T-cell (primary cell): ENCODE measurements around the gene RNF215. TPM values are rescaled to one million over a fixed set of nuclear protein-coding genes. Genes with fewer than 3 reads are reported as not detected.

ENCODE experiments used
- ATAC-seq, 4 experiments: fragments of 200-7000 bp in 3 of 4; fragments of 150-1000 bp in 1 of 4; cut with Tn5 transposase; replicated peaks in 1 of 4; 1 replicate in 3 of 4; 2 replicates in 1 of 4; pipeline ENCODE4 v1.10.0; 2021; ENCODE audit warnings: moderate library complexity in 3 of 4, mild to moderate bottlenecking in 2 of 4, moderate number of reproducible peaks in 1 of 4
- CTCF ChIA-PET, 2 donors: fragments of 300-600 bp; sonication (Branson Sonifier 250); formaldehyde crosslinking; loops; one replicate each; lab custom pipeline; 2022; ENCODE audit warnings: antibody characterized with exemption in 2 of 2; lab: Charles Lee
- POLR2A ChIA-PET, 2 donors: fragments of 300-600 bp; sonication (Branson Sonifier 250); formaldehyde crosslinking; loops; one replicate each; lab custom pipeline; 2022; ENCODE audit warnings: antibody characterized with exemption in 2 of 2; lab: Charles Lee
- DNase-seq, 35 experiments: peaks; one replicate each; pipeline versions ENCODE4 v3.0.0 to v3.0.0-alpha.2; 2013 to 2023
- H3K27ac ChIP-seq: one replicate; pipeline ENCODE4 v1.5.1; 2013; ENCODE audit warnings: low read length
- H3K27me3 ChIP-seq, 2 experiments: replicated peaks in 1 of 2; 1 replicate in 1 of 2; 2 replicates in 1 of 2; pipeline versions ENCODE4 v1.6.1 to v1.7.0; 2013; ENCODE audit warnings: low read length in 1 of 2, mixed read lengths in 1 of 2; ENCODE audit not compliant: control insufficient read depth in 2 of 2, insufficient read depth in 2 of 2; ENCODE audit errors: extremely low read depth in 1 of 2
- H3K36me3 ChIP-seq, 2 donors: 1 replicate in 1 of 2; 2 replicates in 1 of 2; pipeline versions ENCODE4 v1.6.1 to v1.7.0; 2013; ENCODE audit warnings: low read length in 1 of 2; ENCODE audit not compliant: control insufficient read depth in 2 of 2, insufficient read depth in 1 of 2; ENCODE audit errors: extremely low read depth in 1 of 2
- H3K4me1 ChIP-seq, 2 experiments: 1 replicate in 1 of 2; 2 replicates in 1 of 2; pipeline versions ENCODE4 v1.6.1 to v1.7.0; 2013; ENCODE audit warnings: low read length in 2 of 2, mixed read lengths in 1 of 2; ENCODE audit not compliant: insufficient read depth in 2 of 2, control insufficient read depth in 1 of 2; ENCODE audit errors: extremely low read depth in 1 of 2
- H3K4me3 ChIP-seq, 2 donors: 1 replicate in 1 of 2; 2 replicates in 1 of 2; pipeline versions ENCODE4 v1.5.1 to v1.7.0; 2013; ENCODE audit warnings: mild to moderate bottlenecking in 2 of 2, low read length in 1 of 2, moderate library complexity in 1 of 2; ENCODE audit not compliant: control insufficient read depth in 1 of 2; ENCODE audit errors: extremely low read depth in 1 of 2
- H3K9me3 ChIP-seq: 2 replicates; pipeline ENCODE4 v1.7.0; 2013
- H3K27ac Mint-ChIP-seq, 2 donors: one replicate each; pipeline ENCODE4 v1.8.0; 2020 to 2021; ENCODE audit warnings: mild to moderate bottlenecking in 2 of 2, mixed read lengths in 2 of 2
- H3K27me3 Mint-ChIP-seq, 2 donors: one replicate each; pipeline ENCODE4 v1.8.0; 2021 to 2022; ENCODE audit warnings: mixed read lengths in 2 of 2
- H3K36me3 Mint-ChIP-seq: one replicate; pipeline ENCODE4 v1.8.0; 2021; ENCODE audit warnings: mixed read lengths
- H3K4me1 Mint-ChIP-seq, 3 donors: one replicate each; pipeline ENCODE4 v1.8.0; 2020 to 2022; ENCODE audit warnings: mixed read lengths in 3 of 3, mild to moderate bottlenecking in 1 of 3
- H3K4me3 Mint-ChIP-seq, 3 donors: one replicate each; pipeline ENCODE4 v1.8.0; 2020 to 2022; ENCODE audit warnings: mild to moderate bottlenecking in 3 of 3, mixed read lengths in 3 of 3, moderate library complexity in 3 of 3
- H3K9me3 Mint-ChIP-seq, 3 donors: one replicate each; pipeline ENCODE4 v1.8.0; 2020 to 2022; ENCODE audit warnings: mixed read lengths in 3 of 3
- WGBS: methylation state at CpG from one replicate; pipeline ENCODE4 v1.1.5; 2013; ENCODE audit warnings: missing lambda C conversion rate; ENCODE audit not compliant: insufficient coverage; 5-methylcytosine and 5-hydroxymethylcytosine counted together
- total RNA-seq, 35 experiments: library from RNA in 6 of 35; stranded (reverse) in 6 of 35; fragments of 120-200 nt in 1 of 35; gene quantifications; one replicate each; pipeline versions ENCODE4 v1.2.1 to v1.2.4 and lab custom pipeline; 2013 to 2026

Gene RNF215
- total RNA-seq, 5 donors from 2014 or later (not counting 1 experiment from before 2014, with no cell fraction given): 6.2 to 8.4 (median 6.3) TPM

DNA sequence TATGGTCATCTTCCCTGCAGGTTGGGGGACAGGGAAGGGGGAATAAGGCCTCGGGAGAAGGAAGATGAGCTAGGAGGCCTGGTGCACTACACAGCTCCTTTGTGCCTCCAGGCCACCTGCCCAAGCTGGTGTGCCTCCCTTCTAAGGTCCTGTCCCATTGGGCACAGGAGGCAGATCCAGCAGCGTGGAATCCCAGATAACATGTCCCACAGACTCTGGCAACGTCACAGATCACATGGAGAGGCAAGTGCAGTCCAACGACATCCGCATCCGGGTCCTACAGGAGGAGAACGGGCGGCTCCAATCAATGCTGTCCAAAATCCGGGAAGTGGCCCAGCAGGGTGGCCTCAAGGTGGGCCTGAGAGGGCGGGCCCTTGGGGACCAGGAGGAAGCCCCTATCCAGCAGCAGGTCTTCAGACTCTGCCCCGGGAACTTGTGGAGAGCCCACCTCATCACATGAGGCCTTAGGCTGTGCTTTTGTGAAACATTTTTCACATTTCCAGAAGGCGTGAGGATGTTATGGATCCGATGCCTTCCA lies 11.8 kb downstream of the RNF215 start:
- H3K9me3 ChIP-seq: no peaks in the 10 kb centered on the region
- H3K4me3 Mint-ChIP-seq: no peak overlapping the region
- H3K36me3 ChIP-seq: no peaks in the 10 kb centered on the region
- ATAC-seq: no peak
- H3K4me1 ChIP-seq: no peaks in the 10 kb centered on the region
- POLR2A ChIA-PET: interaction anchor here (0.5 kb wide), 2 partner anchors 18 to 49 kb away, joined by 3 to 8 read pairs; no protein-coding TSS in a partner anchor
- no peak overlapping the region for H3K4me3 ChIP-seq
- 92% methylated on average over 13 of the region's 13 CpGs for WGBS
- no peak for DNase-seq
- no peaks in the 10 kb centered on the region for H3K27me3 ChIP-seq
- H3K27ac ChIP-seq: no peak overlapping the region
- no peaks in the 10 kb centered on the region for H3K36me3 Mint-ChIP-seq
- no peak overlapping the region for H3K27ac Mint-ChIP-seq
- CTCF ChIA-PET: interaction anchor here in 1 of 2 donors (1.2 kb wide), 1 partner anchor 16 kb away, joined by 3 read pairs; no protein-coding TSS in a partner anchor
- no peaks in the 10 kb centered on the region for H3K27me3 Mint-ChIP-seq
- H3K4me1 Mint-ChIP-seq: no peaks in the 10 kb centered on the region
- H3K9me3 Mint-ChIP-seq: no peaks in the 10 kb centered on the region

- CTCF ChIA-PET: no interaction called here
- DNase-seq: no peak
- ATAC-seq: no peak
- H3K27ac ChIP-seq: no peak overlapping the region
- no peaks in the 10 kb centered on the region for H3K4me1 ChIP-seq
- no peaks in the 10 kb centered on the region for H3K27me3 ChIP-seq
- Mint-ChIP-seq H3K4me3 (no peak overlapping the region), H3K9me3 (no peaks in the 10 kb centered on the region), H3K36me3 (no peaks in the 10 kb centered on the region), H3K27me3 (no peaks in the 10 kb centered on the region), H3K4me1 (no peaks in the 10 kb centered on the region), H3K27ac (no peak overlapping the region)
- no peaks in the 10 kb centered on the region for H3K36me3 ChIP-seq
- H3K4me3 ChIP-seq: no peak overlapping the region
- POLR2A ChIA-PET: no interaction called here
- no peaks in the 10 kb centered on the region for H3K9me3 ChIP-seq
- 90% methylated on average over 33 of the region's 33 CpGs for WGBS
Measured at GRCh38 chr22:30373331-30374325, 13.6 kb downstream of the RNF215 start.

GRCh38 chr22:30372915-30373314 lies 14.3 kb downstream of the RNF215 start:
- Mint-ChIP-seq H3K4me3 (no peak overlapping the region), H3K36me3 (no peaks in the 10 kb centered on the region), H3K9me3 (no peaks in the 10 kb centered on the region), H3K27ac (no peak overlapping the region), H3K27me3 (no peaks in the 10 kb centered on the region), H3K4me1 (no peaks in the 10 kb centered on the region)
- H3K4me3 ChIP-seq: no peak overlapping the region
- POLR2A ChIA-PET: no interaction called here
- no peaks in the 10 kb centered on the region for H3K27me3 ChIP-seq
- DNase-seq (no peak), ATAC-seq (no peak)
- H3K36me3 ChIP-seq: no peaks in the 10 kb centered on the region
- no peaks in the 10 kb centered on the region for H3K9me3 ChIP-seq
- H3K4me1 ChIP-seq: no peaks in the 10 kb centered on the region
- CTCF ChIA-PET: no interaction called here
- 94% methylated on average over 5 of the region's 8 CpGs for WGBS
- H3K27ac ChIP-seq: no peak overlapping the region

DNA sequence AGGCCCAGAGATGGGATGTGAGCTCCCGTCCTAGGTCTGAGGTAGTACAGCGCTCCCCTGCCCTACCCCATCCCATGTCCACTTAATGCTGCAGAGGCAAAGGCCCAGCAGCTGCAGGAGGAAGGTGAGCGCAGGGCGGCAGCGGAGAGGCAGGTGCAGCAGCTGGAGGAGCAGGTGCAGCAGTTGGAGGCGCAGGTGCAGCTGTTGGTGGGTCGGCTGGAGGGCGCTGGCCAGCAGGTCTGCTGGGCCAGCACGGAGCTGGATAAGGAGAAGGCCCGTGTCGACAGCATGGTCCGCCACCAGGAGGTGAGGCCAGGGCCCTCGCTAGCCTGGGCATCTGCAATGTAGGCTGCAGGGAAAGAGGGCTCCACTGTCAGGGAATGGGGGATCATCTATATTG lies 15.2 kb downstream of the RNF215 start:
- Mint-ChIP-seq H3K4me3 (no peak overlapping the region), H3K9me3 (no peaks in the 10 kb centered on the region), H3K36me3 (no peaks in the 10 kb centered on the region), H3K27ac (no peak overlapping the region), H3K27me3 (no peaks in the 10 kb centered on the region), H3K4me1 (no peaks in the 10 kb centered on the region)
- Histone ChIP-seq H3K36me3 (no peaks in the 10 kb centered on the region), H3K4me1 (no peaks in the 10 kb centered on the region), H3K27me3 (no peaks in the 10 kb centered on the region), H3K4me3 (no peak overlapping the region), H3K27ac (no peak overlapping the region), H3K9me3 (no peaks in the 10 kb centered on the region)
- DNase-seq (no peak), ATAC-seq (no peak)
- CTCF ChIA-PET: interaction anchor here in 1 of 2 donors (0.5 kb wide), 1 partner anchor 50 kb away, joined by 5 read pairs; no protein-coding TSS in a partner anchor
- POLR2A ChIA-PET: no interaction called here
- 93% methylated on average over 13 of the region's 13 CpGs for WGBS

DNA sequence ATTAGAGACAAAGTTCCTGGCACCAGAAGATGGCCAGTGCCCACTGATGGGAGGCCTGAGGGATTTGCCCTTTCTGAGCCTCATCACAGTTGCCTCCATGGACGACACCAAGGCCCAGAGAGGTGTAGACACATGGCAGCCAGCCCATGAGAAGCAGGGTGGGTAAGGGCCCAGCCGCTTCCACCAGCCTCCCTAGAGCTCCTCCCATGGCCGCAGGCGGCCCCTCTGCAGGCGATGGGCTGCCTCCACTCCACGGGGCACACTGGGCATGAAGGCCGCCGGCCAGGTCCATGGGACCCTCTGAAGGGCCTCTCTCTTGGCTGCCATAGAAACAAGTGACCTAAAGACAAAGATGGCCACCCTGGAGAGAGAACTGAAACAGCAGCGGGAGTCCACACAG lies 15.9 kb downstream of the RNF215 start:
- no peaks in the 10 kb centered on the region for H3K9me3 Mint-ChIP-seq
- Histone ChIP-seq H3K27me3 (no peaks in the 10 kb centered on the region), H3K36me3 (no peaks in the 10 kb centered on the region), H3K9me3 (no peaks in the 10 kb centered on the region), H3K4me1 (no peaks in the 10 kb centered on the region), H3K27ac (no peak overlapping the region), H3K4me3 (no peak overlapping the region)
- H3K36me3 Mint-ChIP-seq: peaks cover 3% of the 10 kb centered on the region
- 98% methylated on average over 9 of the region's 9 CpGs for WGBS
- DNase-seq (no peak), ATAC-seq (no peak)
- ChIA-PET CTCF (interaction anchor here (0.5 kb wide), 2 partner anchors 49 to 236 kb away, joined by 3 to 5 read pairs; partner anchors contain the start of gene TCN2 (in 1 of the 2)), POLR2A (no interaction called here)
- H3K4me3 Mint-ChIP-seq: no peak overlapping the region
- H3K27me3 Mint-ChIP-seq: no peaks in the 10 kb centered on the region
- no peaks in the 10 kb centered on the region for H3K4me1 Mint-ChIP-seq
- no peak overlapping the region for H3K27ac Mint-ChIP-seq

GRCh38 chr22:30370641-30371230 lies 16.5 kb downstream of the RNF215 start:
- Histone ChIP-seq H3K36me3 (peaks cover 0 to 4% of the 10 kb centered on the region in 2 donors), H3K27me3 (no peaks in the 10 kb centered on the region), H3K9me3 (no peaks in the 10 kb centered on the region), H3K4me1 (no peaks in the 10 kb centered on the region), H3K27ac (no peak overlapping the region), H3K4me3 (no peak overlapping the region)
- Mint-ChIP-seq H3K9me3 (no peaks in the 10 kb centered on the region), H3K27ac (no peak overlapping the region), H3K36me3 (peaks cover 6% of the 10 kb centered on the region), H3K27me3 (no peaks in the 10 kb centered on the region), H3K4me3 (no peak overlapping the region), H3K4me1 (no peaks in the 10 kb centered on the region)
- ChIA-PET POLR2A (no interaction called here), CTCF (interaction anchor here in 1 of 2 donors (0.5 kb wide), 1 partner anchor 236 kb away, joined by 3 read pairs; the partner anchor contains the start of gene TCN2)
- ATAC-seq: no peak
- no peak for DNase-seq
- 93% methylated on average over 19 of the region's 19 CpGs for WGBS
